Astrocyte (in vitro differentiated cells and primary cell): ENCODE data around the gene IQGAP3. TPM values are rescaled to one million over a fixed set of nuclear protein-coding genes. Genes with fewer than 3 reads are reported as not detected.

Source experiments
- DNase-seq: peaks from one replicate; pipeline ENCODE4 v3.0.0-alpha.2; 2010; ENCODE audit warnings: low read depth
- FAIRE-seq: peaks from 2 replicates; lab custom pipeline; 2011; peaks lifted over from hg19 to GRCh38; lab: Jason Lieb, UNC
- H2AFZ ChIP-seq: 2 replicates; pipeline ENCODE4 v1.6.0; 2012; ENCODE audit warnings: low read depth, low read length, inconsistent platforms
- H3K27ac ChIP-seq: 2 replicates; pipeline ENCODE4 v1.5.1; 2011; ENCODE audit warnings: low read depth, low read length, inconsistent platforms
- H3K27me3 ChIP-seq: 2 replicates; pipeline ENCODE4 v1.6.0; 2011; ENCODE audit warnings: low read length, inconsistent platforms; ENCODE audit not compliant: insufficient read depth
- H3K36me3 ChIP-seq: 2 replicates; pipeline ENCODE4 v1.5.1; 2011; ENCODE audit warnings: low read length, inconsistent platforms; ENCODE audit not compliant: insufficient read depth
- H3K4me1 ChIP-seq: 2 replicates; pipeline ENCODE4 v1.5.1; 2011; ENCODE audit warnings: low read length, inconsistent platforms; ENCODE audit not compliant: insufficient read depth
- H3K4me2 ChIP-seq: 2 replicates; pipeline ENCODE4 v1.6.0; 2012; ENCODE audit warnings: low read length, inconsistent platforms
- H3K4me3 ChIP-seq: 2 replicates; pipeline ENCODE4 v1.5.1; 2011; ENCODE audit warnings: low read depth, mild to moderate bottlenecking, low read length, inconsistent platforms; ENCODE audit not compliant: insufficient read depth
- H3K79me2 ChIP-seq: 2 replicates; pipeline ENCODE4 v1.6.0; 2012; ENCODE audit warnings: mild to moderate bottlenecking, low read length, inconsistent platforms; ENCODE audit not compliant: insufficient read depth
- H3K9ac ChIP-seq: 2 replicates; pipeline ENCODE4 v1.6.0; 2012; ENCODE audit warnings: mild to moderate bottlenecking, low read length, inconsistent platforms
- H3K9me3 ChIP-seq: 2 replicates; pipeline ENCODE4 v1.5.1; 2012; ENCODE audit warnings: low read depth, mild to moderate bottlenecking, low read length, inconsistent platforms; ENCODE audit not compliant: insufficient read depth
- H4K20me1 ChIP-seq: 2 replicates; pipeline ENCODE4 v1.6.0; 2012; ENCODE audit warnings: low read length, inconsistent platforms; ENCODE audit not compliant: insufficient read depth
- H3K27ac Mint-ChIP-seq: one replicate; pipeline ENCODE4 v1.8.0; 2021; ENCODE audit warnings: mild to moderate bottlenecking, mixed read lengths; ENCODE audit not compliant: unreplicated experiment
- H3K27me3 Mint-ChIP-seq: one replicate; pipeline ENCODE4 v1.8.0; 2021; ENCODE audit warnings: low read depth, mixed read lengths; ENCODE audit not compliant: unreplicated experiment
- H3K36me3 Mint-ChIP-seq: one replicate; pipeline ENCODE4 v1.8.0; 2021; ENCODE audit warnings: low read depth, mixed read lengths; ENCODE audit not compliant: unreplicated experiment
- H3K4me1 Mint-ChIP-seq: one replicate; pipeline ENCODE4 v1.8.0; 2021; ENCODE audit warnings: low read depth, mixed read lengths; ENCODE audit not compliant: unreplicated experiment
- H3K4me3 Mint-ChIP-seq: one replicate; pipeline ENCODE4 v1.8.0; 2021; ENCODE audit warnings: mild to moderate bottlenecking, moderate library complexity, mixed read lengths; ENCODE audit not compliant: unreplicated experiment
- H3K9me3 Mint-ChIP-seq: one replicate; pipeline ENCODE4 v1.8.0; 2021; ENCODE audit warnings: mild to moderate bottlenecking, mixed read lengths; ENCODE audit not compliant: unreplicated experiment
- CTCF ChIP-seq: IDR thresholded peaks from 2 replicates; pipeline ENCODE4 v1.5.1; 2011; ENCODE audit warnings: low read depth, mild to moderate bottlenecking, inconsistent platforms, low read length, moderate library complexity; ENCODE audit not compliant: insufficient read depth
- EZH2 ChIP-seq: IDR thresholded peaks from 2 replicates; pipeline ENCODE4 v1.6.1; 2012; ENCODE audit warnings: mild to moderate bottlenecking, low read length, inconsistent platforms; ENCODE audit not compliant: insufficient read depth
- total RNA-seq: library from RNA; stranded (reverse); gene quantifications from 2 replicates; pipeline ENCODE4 v1.2.1, GENCODE V29; 2021

The IQGAP3 gene
- total RNA-seq, 1 donor from 2014 or later = 2.2 TPM

- no peak overlapping the region for H3K4me3 Mint-ChIP-seq
- Histone ChIP-seq H3K4me3 (no peak overlapping the region), H3K4me1 (no peaks in the 10 kb centered on the region), H4K20me1 (no peaks in the 10 kb centered on the region), H3K4me2 (no peak overlapping the region), H3K79me2 (no peaks in the 10 kb centered on the region), H3K9me3 (no peaks in the 10 kb centered on the region), H3K9ac (no peak overlapping the region), H2AFZ (no peak overlapping the region), H3K27me3 (no peaks in the 10 kb centered on the region), H3K27ac (no peak overlapping the region), H3K36me3 (peaks cover 40% of the 10 kb centered on the region)
- TF ChIP-seq CTCF (no peak), EZH2 (no peak)
- DNase-seq = no peak
- no peak overlapping the region for H3K27ac Mint-ChIP-seq
- peaks cover 3% of the 10 kb centered on the region for H3K9me3 Mint-ChIP-seq
- peaks cover 13% of the 10 kb centered on the region for H3K27me3 Mint-ChIP-seq
- peaks cover 6% of the 10 kb centered on the region for H3K4me1 Mint-ChIP-seq
- FAIRE-seq = no peak
- H3K36me3 Mint-ChIP-seq = peaks cover 5% of the 10 kb centered on the region
These were observed 11.7 kb downstream of the IQGAP3 start for GRCh38 chr1:156560585-156561163.

- Mint-ChIP-seq H3K27ac (no peak overlapping the region), H3K27me3 (peaks cover 12% of the 10 kb centered on the region), H3K9me3 (peaks cover 3% of the 10 kb centered on the region), H3K4me1 (peaks cover 6% of the 10 kb centered on the region), H3K36me3 (peaks cover 5% of the 10 kb centered on the region), H3K4me3 (no peak overlapping the region)
- Histone ChIP-seq H2AFZ (no peak overlapping the region), H3K79me2 (no peaks in the 10 kb centered on the region), H3K9me3 (no peaks in the 10 kb centered on the region), H3K36me3 (peaks cover 33% of the 10 kb centered on the region), H3K4me2 (no peak overlapping the region), H3K4me1 (no peaks in the 10 kb centered on the region), H3K27me3 (no peaks in the 10 kb centered on the region), H3K4me3 (no peak overlapping the region), H3K27ac (no peak overlapping the region), H4K20me1 (no peaks in the 10 kb centered on the region), H3K9ac (no peak overlapping the region)
- no peak for DNase-seq
- TF ChIP-seq EZH2 (no peak), CTCF (no peak)
- FAIRE-seq = no peak
These were observed 12.5 kb downstream of the IQGAP3 start for GRCh38 chr1:156559797-156560385.

DNA sequence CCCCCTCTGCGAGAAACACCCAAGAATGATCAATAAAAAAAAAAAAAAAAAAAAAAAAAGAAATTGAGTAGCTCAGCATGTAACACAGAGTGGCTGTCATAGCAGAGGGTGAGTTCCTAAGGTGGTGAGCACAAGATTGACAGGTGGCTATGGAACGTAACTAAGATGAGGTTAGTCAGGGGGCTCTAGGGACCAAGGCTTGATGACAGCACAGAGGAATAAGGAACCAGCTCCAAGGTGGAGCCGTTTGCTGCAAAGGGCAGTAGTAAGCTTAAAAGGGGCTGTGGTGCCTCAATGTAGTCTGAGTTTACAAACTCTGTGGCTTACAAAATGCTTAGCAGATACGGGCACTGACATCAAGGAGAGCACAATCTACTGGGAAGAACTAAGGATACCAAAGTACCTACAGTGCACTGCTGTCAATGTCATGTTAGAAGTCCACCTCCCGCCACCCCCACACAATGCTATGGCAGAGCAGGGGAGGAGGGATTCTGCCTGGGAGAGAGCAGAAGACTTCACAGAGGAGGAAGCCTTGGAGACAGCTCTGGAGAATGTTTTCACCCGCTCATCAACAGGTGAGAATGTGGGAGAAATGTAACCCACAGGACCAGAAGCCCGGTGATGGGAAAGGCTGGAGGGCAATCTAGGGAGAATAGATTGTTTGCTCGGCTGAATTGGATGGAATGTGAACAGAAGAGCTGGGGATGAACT lies 13.1 kb downstream of the IQGAP3 start:
- H3K27ac ChIP-seq = no peak overlapping the region
- peaks cover 6% of the 10 kb centered on the region for H3K4me1 Mint-ChIP-seq
- H3K27me3 ChIP-seq = no peaks in the 10 kb centered on the region
- H3K9ac ChIP-seq = no peak overlapping the region
- H3K9me3 Mint-ChIP-seq = peaks cover 3% of the 10 kb centered on the region
- H3K4me2 ChIP-seq = no peak overlapping the region
- FAIRE-seq (no peak), DNase-seq (no peak)
- no peak overlapping the region for H3K4me3 ChIP-seq
- H3K27me3 Mint-ChIP-seq = peaks cover 12% of the 10 kb centered on the region
- H3K79me2 ChIP-seq = no peaks in the 10 kb centered on the region
- peaks cover 5% of the 10 kb centered on the region for H3K36me3 Mint-ChIP-seq
- no peak for TF ChIP-seq EZH2
- TF ChIP-seq CTCF = no peak
- peaks cover 30% of the 10 kb centered on the region for H3K36me3 ChIP-seq
- H2AFZ ChIP-seq = no peak overlapping the region
- H3K4me1 ChIP-seq = no peaks in the 10 kb centered on the region
- H3K4me3 Mint-ChIP-seq = no peak overlapping the region
- no peak overlapping the region for H3K27ac Mint-ChIP-seq
- no peaks in the 10 kb centered on the region for H4K20me1 ChIP-seq
- H3K9me3 ChIP-seq = no peaks in the 10 kb centered on the region
